ENCODE measurements around the gene NELFA.

NELFA gene

DNA sequence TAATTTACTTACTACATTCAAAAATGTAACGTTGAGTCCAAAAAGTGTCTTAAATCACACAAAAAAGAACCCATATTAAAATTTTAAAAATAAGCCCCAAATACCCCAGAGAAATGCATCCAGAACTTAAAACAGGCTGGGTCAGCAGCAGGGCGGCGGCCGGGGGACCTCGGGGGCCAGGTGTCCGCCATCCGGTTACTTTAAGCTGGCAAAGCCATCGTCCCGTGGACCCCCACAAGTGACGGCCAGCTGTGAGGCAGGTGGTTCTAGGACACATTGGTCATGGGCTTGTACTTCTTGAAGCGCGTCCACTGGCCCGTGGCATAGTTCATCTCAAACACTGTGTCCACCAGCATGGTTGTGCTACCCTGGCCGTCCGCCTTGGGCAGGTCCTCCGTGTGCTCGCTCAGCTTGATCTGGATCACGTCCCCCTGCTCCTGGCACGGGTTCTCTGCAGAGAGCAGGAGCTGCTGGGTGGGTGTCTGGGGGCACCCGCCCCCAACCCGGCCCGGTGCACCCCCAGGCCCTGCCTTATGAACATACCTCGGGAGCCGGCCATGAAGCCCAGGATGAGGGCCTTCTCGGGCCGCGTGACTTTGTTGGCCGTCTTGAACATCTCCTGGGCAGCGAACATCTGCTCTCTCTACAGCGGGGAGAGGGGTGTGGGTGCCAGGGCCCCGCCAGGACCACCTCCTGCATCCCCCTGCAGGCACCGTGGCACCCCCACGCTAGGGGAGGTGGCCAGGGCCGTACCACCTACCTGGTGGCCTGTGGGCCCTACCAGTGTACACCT is 25.5 kb downstream of the NELFA start:
- Histone ChIP-seq H3K4me3 (ENCODE audit: insufficient read length, low read depth) (no peak overlapping the region), H3K27me3 (ENCODE audit: insufficient read depth, insufficient read length) (no peaks in the 10 kb centered on the region), H3K4me1 (ENCODE audit: insufficient read depth, insufficient read length) (no peaks in the 10 kb centered on the region), H3K36me3 (ENCODE audit: insufficient read depth, insufficient read length, low read length) (peaks cover 100% of the 10 kb centered on the region), H3K9me3 (ENCODE audit: insufficient read depth, low read length) (no peaks in the 10 kb centered on the region), H3K9ac (ENCODE audit: insufficient read length, low read depth) (no peak overlapping the region)
- no peak for DNase-seq (ENCODE audit: low read depth, low spot score)
- TF ChIP-seq SUZ12 (IDR thresholded peaks at IDR 0.05; ENCODE audit: extremely low read depth, insufficient read depth, insufficient read length) (no peak), YY1 (IDR thresholded peaks at IDR 0.05; ENCODE audit: insufficient read depth, insufficient read length) (no peak), ZNF274 (IDR thresholded peaks at IDR 0.05; ENCODE audit: low read depth, low read length) (no peak)

DNA sequence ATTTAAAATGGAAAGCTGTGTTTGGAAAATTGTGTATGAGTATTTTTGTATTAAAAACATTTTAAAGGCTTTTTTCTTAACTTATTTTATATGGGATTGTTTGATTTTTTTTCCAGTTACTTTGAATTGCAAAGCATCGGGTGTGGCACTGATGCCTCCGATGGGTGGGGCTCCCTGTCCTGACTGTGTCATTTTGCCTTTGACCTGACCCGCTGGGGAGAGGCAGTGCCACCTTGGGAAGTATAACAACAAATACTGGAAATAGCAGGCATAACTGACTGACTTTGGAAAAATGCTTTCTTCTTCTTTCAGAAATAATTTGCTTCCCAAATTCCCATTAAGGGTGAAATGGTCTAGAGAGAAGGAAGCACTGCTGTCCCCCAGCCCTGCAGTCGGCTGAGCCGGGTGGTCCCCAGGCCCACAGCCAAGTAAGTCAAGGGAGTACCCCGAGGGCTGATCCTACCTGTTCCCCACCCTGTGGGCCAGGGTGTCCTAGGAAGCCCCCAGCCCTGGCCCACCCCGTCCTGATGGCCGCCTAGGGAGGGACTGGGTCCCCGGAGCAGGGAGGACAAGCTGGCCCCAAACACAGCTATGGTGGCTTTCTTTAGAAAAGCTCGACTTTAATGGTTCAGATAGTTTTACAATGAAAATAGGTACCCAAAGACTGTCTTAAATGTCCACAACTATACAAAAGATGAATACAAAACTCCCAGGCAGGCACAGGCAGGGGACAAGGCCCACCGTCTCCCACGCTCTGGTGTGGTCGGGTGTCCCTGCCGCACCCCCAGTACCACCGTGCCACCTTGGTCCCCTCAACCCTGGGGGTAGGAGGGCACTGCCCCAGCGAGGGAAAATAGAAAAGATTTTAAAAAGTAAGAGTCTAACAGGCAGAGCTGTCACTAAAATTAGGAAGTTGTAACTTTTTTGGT is 26.4 kb downstream of the NELFA start:
- TF ChIP-seq YY1 (IDR thresholded peaks at IDR 0.05; ENCODE audit: insufficient read depth, insufficient read length) = no peak
- TF ChIP-seq SUZ12 (IDR thresholded peaks at IDR 0.05; ENCODE audit: extremely low read depth, insufficient read depth, insufficient read length) = no peak
- H3K4me3 ChIP-seq (ENCODE audit: insufficient read length, low read depth) = no peak overlapping the region
- no peaks in the 10 kb centered on the region for H3K4me1 ChIP-seq (ENCODE audit: insufficient read depth, insufficient read length)
- H3K9me3 ChIP-seq (ENCODE audit: insufficient read depth, low read length) = no peaks in the 10 kb centered on the region
- DNase-seq (ENCODE audit: low read depth, low spot score) = no peak
- peaks cover 98% of the 10 kb centered on the region for H3K36me3 ChIP-seq (ENCODE audit: insufficient read depth, insufficient read length, low read length)
- H3K27me3 ChIP-seq (ENCODE audit: insufficient read depth, insufficient read length) = no peaks in the 10 kb centered on the region
- H3K9ac ChIP-seq (ENCODE audit: insufficient read length, low read depth) = no peak overlapping the region

DNA sequence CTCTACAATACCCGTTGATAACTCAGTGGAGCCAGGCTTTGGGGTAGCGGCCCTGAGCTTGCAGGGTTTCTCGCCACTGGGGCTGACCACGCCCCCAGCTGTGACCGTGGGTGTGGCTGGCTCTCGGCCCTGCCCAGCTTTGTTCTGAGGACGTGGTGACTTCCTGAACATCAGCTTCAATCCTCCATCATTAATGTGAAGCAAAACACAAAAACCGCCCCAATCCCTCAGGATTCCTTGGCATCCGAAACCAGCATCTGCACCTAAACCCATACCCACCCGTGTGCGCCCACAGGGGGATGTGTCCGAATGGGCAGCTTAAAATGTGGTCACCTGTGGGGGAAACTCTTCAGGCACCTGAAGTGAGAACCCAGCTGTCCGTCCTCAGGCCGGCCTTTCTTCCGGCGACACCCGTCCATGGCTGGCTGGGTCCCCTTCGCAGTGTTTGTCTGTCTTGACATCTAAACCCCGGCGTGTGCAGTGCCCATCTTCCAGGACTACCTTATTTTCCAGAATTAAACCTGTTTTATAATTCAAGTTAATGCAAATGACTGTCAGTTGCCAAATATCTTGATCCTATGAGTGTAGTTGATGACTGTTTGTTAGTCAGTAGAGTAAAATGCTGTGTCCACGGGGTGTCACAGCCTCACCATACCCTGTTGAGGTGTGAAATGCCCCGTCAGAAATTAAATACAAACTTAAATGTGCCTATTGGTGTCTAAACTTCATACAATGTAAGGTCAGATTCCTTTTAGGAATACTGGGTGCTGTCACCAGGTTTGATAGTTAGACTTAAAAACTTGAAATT is 27.3 kb downstream of the NELFA start:
- H3K4me3 ChIP-seq (ENCODE audit: insufficient read length, low read depth) = no peak overlapping the region
- peaks cover 97% of the 10 kb centered on the region for H3K36me3 ChIP-seq (ENCODE audit: insufficient read depth, insufficient read length, low read length)
- no peaks in the 10 kb centered on the region for H3K9me3 ChIP-seq (ENCODE audit: insufficient read depth, low read length)
- TF ChIP-seq SUZ12 (IDR thresholded peaks at IDR 0.05; ENCODE audit: extremely low read depth, insufficient read depth, insufficient read length) = no peak
- no peak for TF ChIP-seq ZNF274 (IDR thresholded peaks at IDR 0.05; ENCODE audit: low read depth, low read length)
- no peak for TF ChIP-seq YY1 (IDR thresholded peaks at IDR 0.05; ENCODE audit: insufficient read depth, insufficient read length)
- H3K4me1 ChIP-seq (ENCODE audit: insufficient read depth, insufficient read length) = no peaks in the 10 kb centered on the region
- H3K9ac ChIP-seq (ENCODE audit: insufficient read length, low read depth) = no peak overlapping the region
- DNase-seq (ENCODE audit: low read depth, low spot score) = peak; percentile 27
- H3K27me3 ChIP-seq (ENCODE audit: insufficient read depth, insufficient read length) = no peaks in the 10 kb centered on the region

DNA sequence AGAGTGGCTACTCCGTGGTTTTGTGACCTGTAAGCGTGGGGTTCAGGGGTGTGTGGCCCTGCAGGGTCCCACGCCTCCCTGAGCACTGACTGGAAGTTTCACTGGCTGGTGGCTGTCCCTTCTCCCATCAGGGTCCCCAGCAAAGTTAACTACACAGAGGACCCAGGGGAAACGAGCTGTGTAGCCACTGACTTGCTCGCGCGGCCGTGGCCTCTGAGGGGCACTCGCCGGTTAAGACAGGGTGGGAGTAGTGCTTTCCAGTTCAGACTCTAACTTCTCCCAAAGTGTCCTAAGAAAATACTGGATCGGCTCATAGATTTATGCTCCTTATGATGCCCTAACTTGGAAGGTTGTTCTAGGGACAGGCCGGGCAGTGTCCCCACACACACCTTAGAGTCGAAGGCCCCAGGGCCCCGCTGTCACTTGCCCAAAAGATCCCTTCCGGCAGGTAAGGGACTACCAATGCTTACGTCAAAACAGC is 28.2 kb downstream of the NELFA start:
- TF ChIP-seq ZNF274 (IDR thresholded peaks at IDR 0.05; ENCODE audit: low read depth, low read length) = no peak
- no peak for TF ChIP-seq YY1 (IDR thresholded peaks at IDR 0.05; ENCODE audit: insufficient read depth, insufficient read length)
- no peak for TF ChIP-seq SUZ12 (IDR thresholded peaks at IDR 0.05; ENCODE audit: extremely low read depth, insufficient read depth, insufficient read length)
- DNase-seq (ENCODE audit: low read depth, low spot score) = no peak
- Histone ChIP-seq H3K9me3 (ENCODE audit: insufficient read depth, low read length) (no peaks in the 10 kb centered on the region), H3K27me3 (ENCODE audit: insufficient read depth, insufficient read length) (no peaks in the 10 kb centered on the region), H3K4me1 (ENCODE audit: insufficient read depth, insufficient read length) (no peaks in the 10 kb centered on the region), H3K36me3 (ENCODE audit: insufficient read depth, insufficient read length, low read length) (peaks cover 97% of the 10 kb centered on the region), H3K9ac (ENCODE audit: insufficient read length, low read depth) (no peak overlapping the region), H3K4me3 (ENCODE audit: insufficient read length, low read depth) (no peak overlapping the region)

DNA sequence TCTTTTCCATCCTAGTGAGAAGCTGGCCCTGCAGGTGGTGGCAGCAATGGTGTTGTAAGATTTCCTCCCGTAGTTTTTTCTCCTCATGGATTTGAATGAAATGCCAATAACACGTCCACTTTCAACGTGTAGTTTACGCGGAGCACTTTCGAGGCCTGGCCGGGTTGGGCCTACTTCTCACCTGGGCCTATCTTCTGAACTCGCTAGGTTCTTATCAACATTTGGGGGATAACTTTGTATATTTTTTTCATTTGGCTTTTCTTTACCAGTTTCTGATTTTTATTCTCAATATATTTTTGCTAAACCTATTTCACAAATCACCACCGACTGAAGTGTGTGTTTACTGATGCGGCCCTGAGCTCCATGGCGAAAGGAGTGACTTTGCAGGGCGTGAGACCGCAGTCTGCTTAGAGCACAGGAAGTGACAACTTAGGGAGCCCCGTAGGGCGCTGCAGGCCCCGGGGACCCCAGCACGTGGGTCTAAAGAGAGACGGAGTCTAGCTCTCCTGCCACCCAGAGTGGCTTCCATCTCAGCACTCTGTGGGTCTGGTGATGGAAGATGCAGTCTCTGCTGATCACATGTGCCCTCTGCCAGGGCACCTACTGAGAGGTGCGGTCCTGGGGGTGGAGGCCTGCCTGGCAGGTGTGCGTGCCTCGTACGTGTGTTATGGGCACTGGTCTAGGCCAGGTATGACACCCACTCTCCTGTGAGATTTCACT is 29.1 kb downstream of the NELFA start:
- Histone ChIP-seq H3K9ac (ENCODE audit: insufficient read length, low read depth) (no peak overlapping the region), H3K36me3 (ENCODE audit: insufficient read depth, insufficient read length, low read length) (peaks cover 97% of the 10 kb centered on the region), H3K9me3 (ENCODE audit: insufficient read depth, low read length) (no peaks in the 10 kb centered on the region), H3K4me3 (ENCODE audit: insufficient read length, low read depth) (no peak overlapping the region), H3K27me3 (ENCODE audit: insufficient read depth, insufficient read length) (no peaks in the 10 kb centered on the region), H3K4me1 (ENCODE audit: insufficient read depth, insufficient read length) (no peaks in the 10 kb centered on the region)
- no peak for DNase-seq (ENCODE audit: low read depth, low spot score)
- TF ChIP-seq ZNF274 (IDR thresholded peaks at IDR 0.05; ENCODE audit: low read depth, low read length) (no peak), YY1 (IDR thresholded peaks at IDR 0.05; ENCODE audit: insufficient read depth, insufficient read length) (no peak), SUZ12 (IDR thresholded peaks at IDR 0.05; ENCODE audit: extremely low read depth, insufficient read depth, insufficient read length) (no peak)

DNA sequence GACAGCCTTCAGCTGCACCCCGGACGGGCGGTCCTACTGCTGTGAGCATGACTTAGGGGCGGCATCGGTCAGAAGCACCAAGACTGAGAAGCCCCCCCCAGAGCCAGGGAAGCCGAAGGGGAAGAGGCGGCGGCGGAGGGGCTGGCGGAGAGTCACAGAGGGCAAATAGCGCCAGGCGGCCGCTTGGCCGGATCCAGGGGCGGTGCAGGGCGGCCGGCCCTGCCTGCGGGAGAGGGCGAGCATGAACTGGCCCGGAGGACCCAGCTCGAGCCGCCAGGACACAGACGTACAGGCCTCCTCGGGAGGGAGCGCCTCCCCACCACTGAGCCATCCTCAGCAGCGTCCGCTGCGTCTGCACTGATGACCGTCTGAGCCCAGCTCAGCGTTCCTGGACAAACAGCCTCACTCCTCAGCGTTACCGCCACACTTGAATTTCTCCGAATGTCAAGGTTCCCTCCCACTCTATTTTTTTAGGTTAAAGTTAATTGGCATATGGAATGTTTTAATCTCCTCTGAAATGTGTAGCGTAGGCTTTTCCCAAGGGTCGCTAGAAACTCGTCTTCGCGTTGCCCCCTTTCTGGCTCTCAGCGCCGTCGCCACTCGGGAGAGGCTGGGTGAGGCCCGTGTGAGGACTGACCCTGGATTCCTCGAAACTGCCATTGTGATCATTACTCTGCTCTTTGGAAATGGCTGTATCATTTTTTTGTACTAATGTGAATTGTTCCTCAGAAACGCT is 29.9 kb downstream of the NELFA start:
- no peaks in the 10 kb centered on the region for H3K9me3 ChIP-seq (ENCODE audit: insufficient read depth, low read length)
- no peaks in the 10 kb centered on the region for H3K4me1 ChIP-seq (ENCODE audit: insufficient read depth, insufficient read length)
- H3K4me3 ChIP-seq (ENCODE audit: insufficient read length, low read depth) = no peak overlapping the region
- no peak for DNase-seq (ENCODE audit: low read depth, low spot score)
- no peak overlapping the region for H3K9ac ChIP-seq (ENCODE audit: insufficient read length, low read depth)
- H3K27me3 ChIP-seq (ENCODE audit: insufficient read depth, insufficient read length) = no peaks in the 10 kb centered on the region
- peaks cover 95% of the 10 kb centered on the region for H3K36me3 ChIP-seq (ENCODE audit: insufficient read depth, insufficient read length, low read length)
- TF ChIP-seq ZNF274 (IDR thresholded peaks at IDR 0.05; ENCODE audit: low read depth, low read length) (no peak), YY1 (IDR thresholded peaks at IDR 0.05; ENCODE audit: insufficient read depth, insufficient read length) (no peak), SUZ12 (IDR thresholded peaks at IDR 0.05; ENCODE audit: extremely low read depth, insufficient read depth, insufficient read length) (no peak)
